Fibroblast of lung (primary cell): ENCODE results near the gene CELF2.

Experiments
- EZH2 ChIP-seq: IDR thresholded peaks from 2 replicates; pipeline ENCODE4 v1.5.1; 2012; ENCODE audit warnings: low read length, control low read depth, mild to moderate bottlenecking; ENCODE audit errors: missing control alignments
- TF ChIP-seq, protein P1 (sequence below), 2 donors: IDR thresholded peaks in 1 of 2; conservative IDR thresholded peaks in 1 of 2; 1 replicate in 1 of 2; 2 replicates in 1 of 2; pipeline ENCODE4 v1.5.1; 2011 to 2012; ENCODE audit warnings: low read length in 2 of 2, control low read depth in 1 of 2, inconsistent platforms in 1 of 2, low read depth in 1 of 2, mild to moderate bottlenecking in 1 of 2

DNA sequence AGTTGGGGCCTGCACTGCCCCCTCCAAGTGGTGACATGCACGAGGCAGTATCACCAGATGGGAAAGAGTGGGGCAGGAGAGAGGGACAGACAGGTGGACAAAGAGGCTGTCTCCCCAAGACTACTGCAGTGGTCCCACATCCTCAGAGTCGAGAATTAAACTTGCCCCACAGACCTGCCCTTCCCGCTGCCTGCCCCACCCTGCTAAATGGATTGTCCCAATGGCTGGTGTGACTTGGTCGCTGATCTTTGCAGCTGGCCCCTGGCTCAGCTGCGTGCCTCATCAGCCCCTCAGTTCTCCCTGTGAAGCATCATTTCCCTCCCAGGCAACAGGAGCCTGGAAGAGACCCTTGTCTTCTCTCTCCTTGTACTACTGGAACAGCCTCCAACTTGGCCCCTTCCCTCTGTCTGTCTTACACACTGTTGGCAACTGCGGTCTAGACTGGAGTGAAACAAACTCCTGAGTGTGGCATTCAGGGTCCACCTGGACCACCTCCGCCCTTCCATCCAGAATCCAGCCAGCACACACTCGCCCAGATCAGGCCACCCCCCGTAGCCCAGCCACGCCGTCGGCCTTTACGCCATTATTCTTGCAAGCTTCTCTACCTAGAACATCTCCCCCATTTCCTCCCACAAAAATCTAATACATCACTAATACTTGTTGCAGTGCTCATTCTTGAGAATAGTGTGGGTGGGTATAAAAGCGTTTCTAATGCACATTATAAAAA lies 275.1 kb downstream of the CELF2 start:
- TF ChIP-seq, protein P1, sequence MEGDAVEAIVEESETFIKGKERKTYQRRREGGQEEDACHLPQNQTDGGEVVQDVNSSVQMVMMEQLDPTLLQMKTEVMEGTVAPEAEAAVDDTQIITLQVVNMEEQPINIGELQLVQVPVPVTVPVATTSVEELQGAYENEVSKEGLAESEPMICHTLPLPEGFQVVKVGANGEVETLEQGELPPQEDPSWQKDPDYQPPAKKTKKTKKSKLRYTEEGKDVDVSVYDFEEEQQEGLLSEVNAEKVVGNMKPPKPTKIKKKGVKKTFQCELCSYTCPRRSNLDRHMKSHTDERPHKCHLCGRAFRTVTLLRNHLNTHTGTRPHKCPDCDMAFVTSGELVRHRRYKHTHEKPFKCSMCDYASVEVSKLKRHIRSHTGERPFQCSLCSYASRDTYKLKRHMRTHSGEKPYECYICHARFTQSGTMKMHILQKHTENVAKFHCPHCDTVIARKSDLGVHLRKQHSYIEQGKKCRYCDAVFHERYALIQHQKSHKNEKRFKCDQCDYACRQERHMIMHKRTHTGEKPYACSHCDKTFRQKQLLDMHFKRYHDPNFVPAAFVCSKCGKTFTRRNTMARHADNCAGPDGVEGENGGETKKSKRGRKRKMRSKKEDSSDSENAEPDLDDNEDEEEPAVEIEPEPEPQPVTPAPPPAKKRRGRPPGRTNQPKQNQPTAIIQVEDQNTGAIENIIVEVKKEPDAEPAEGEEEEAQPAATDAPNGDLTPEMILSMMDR (conservative IDR thresholded peaks at IDR 0.05 in 1 of 2, IDR thresholded peaks at IDR 0.05 in 1 of 2; ENCODE audit: low read depth in 1 of 2, low read length in 2 of 2) = no peak
- TF ChIP-seq EZH2 = no peak
